IMR-90 (cell line): ENCODE results near the gene PTCH2. TPM values are rescaled to one million over a fixed set of nuclear protein-coding genes. Genes with fewer than 3 reads are reported as not detected.

Source experiments
- ATAC-seq: fragments of 200-7000 bp; cut with Tn5 transposase; 2 replicates; pipeline ENCODE4 v1.9.1; 2020; ENCODE audit warnings: low read depth, mild to moderate bottlenecking, moderate library complexity
- BruUV-seq: library from RNA; stranded (reverse); fragments of 400-500 nt; replicated peaks from 2 replicates; lab custom pipeline; 2021; lab: Mats Ljungman, UMichigan
- CTCF ChIA-PET: fragments of 300-600 bp; formaldehyde crosslinking; extraction: SDS; loops from one replicate; lab custom pipeline; 2021; ENCODE audit warnings: antibody characterized with exemption; lab: Yijun Ruan, JAX
- POLR2A ChIA-PET: fragments of 300-600 bp; sonication (Branson Sonifier 250); formaldehyde crosslinking; loops from one replicate; lab custom pipeline; 2022; ENCODE audit warnings: antibody characterized with exemption; ENCODE audit not compliant: unreplicated experiment; lab: Charles Lee
- DNase-seq: peaks from one replicate; pipeline ENCODE4 v3.0.0; 2013
- H2AFZ ChIP-seq: replicated peaks from 2 replicates; pipeline ENCODE3; 2013; ENCODE audit warnings: low read length, mild to moderate bottlenecking; ENCODE audit not compliant: poor library complexity
- H2AK5ac ChIP-seq: 2 replicates; pipeline ENCODE4 v1.6.1; 2013; ENCODE audit warnings: low read depth, low read length, inconsistent platforms
- H2AK9ac ChIP-seq: replicated peaks from 2 replicates; pipeline ENCODE3; 2013; ENCODE audit warnings: mild to moderate bottlenecking, low read depth, low read length, moderate library complexity; ENCODE audit not compliant: poor library complexity
- H2BK120ac ChIP-seq: 2 replicates; pipeline ENCODE4 v1.6.1; 2013; ENCODE audit warnings: low read depth, low read length, inconsistent platforms
- H2BK15ac ChIP-seq: 3 replicates; pipeline ENCODE4 v1.6.1; 2013; ENCODE audit warnings: low read depth, low read length, inconsistent platforms
- H2BK20ac ChIP-seq: 2 replicates; pipeline ENCODE4 v1.6.1; 2013; ENCODE audit warnings: low read depth, mild to moderate bottlenecking, inconsistent platforms, low read length, moderate library complexity
- H2BK5ac ChIP-seq: 2 replicates; pipeline ENCODE4 v1.6.1; 2013; ENCODE audit warnings: mild to moderate bottlenecking, low read depth, low read length, inconsistent platforms; ENCODE audit not compliant: poor library complexity, severe bottlenecking
- H3K14ac ChIP-seq: replicated peaks from 2 replicates; pipeline ENCODE4 v1.6.1; 2013; ENCODE audit warnings: low read depth, low read length, inconsistent platforms
- H3K18ac ChIP-seq: 2 replicates; pipeline ENCODE4 v1.6.1; 2013; ENCODE audit warnings: low read depth, low read length, control low read depth
- H3K23ac ChIP-seq: 2 replicates; pipeline ENCODE4 v1.6.1; 2013; ENCODE audit warnings: low read depth, low read length, inconsistent platforms
- H3K27ac ChIP-seq: 2 replicates; pipeline ENCODE4 v1.5.1; 2013; ENCODE audit warnings: mild to moderate bottlenecking, control low read depth, low read length; ENCODE audit not compliant: insufficient read depth
- H3K27me3 ChIP-seq: 2 replicates; pipeline ENCODE4 v1.6.1; 2013; ENCODE audit warnings: low read length; ENCODE audit not compliant: control insufficient read depth, insufficient read depth
- H3K36me3 ChIP-seq: 2 replicates; pipeline ENCODE4 v1.6.1; 2013; ENCODE audit warnings: low read length, mixed read lengths; ENCODE audit not compliant: control insufficient read depth, insufficient read depth
- H3K4ac ChIP-seq: 2 replicates; pipeline ENCODE4 v1.6.1; 2013; ENCODE audit warnings: low read depth, low read length, inconsistent platforms
- H3K4me1 ChIP-seq: 2 replicates; pipeline ENCODE4 v1.6.1; 2013; ENCODE audit warnings: low read length, mixed read lengths; ENCODE audit not compliant: control insufficient read depth, insufficient read depth
- H3K4me2 ChIP-seq: 2 replicates; pipeline ENCODE4 v1.6.1; 2013; ENCODE audit warnings: low read depth, mild to moderate bottlenecking, control low read depth, low read length, moderate library complexity
- H3K4me3 ChIP-seq: 2 replicates; pipeline ENCODE4 v1.5.1; 2013; ENCODE audit warnings: low read depth, mild to moderate bottlenecking, control low read depth, low read length, moderate library complexity; ENCODE audit not compliant: insufficient read depth
- H3K56ac ChIP-seq: 2 replicates; pipeline ENCODE4 v1.6.1; 2013; ENCODE audit warnings: low read length, inconsistent platforms; ENCODE audit not compliant: insufficient read depth; ENCODE audit errors: extremely low read depth
- H3K79me1 ChIP-seq, 2 experiments: 2 replicates each; pipeline ENCODE4 v1.6.1; 2013; ENCODE audit warnings: low read length in 2 of 2, inconsistent platforms in 1 of 2, low read depth in 1 of 2
- H3K9ac ChIP-seq: 2 replicates; pipeline ENCODE4 v1.6.1; 2013; ENCODE audit warnings: low read depth, low read length, control low read depth
- H3K9me1 ChIP-seq: 2 replicates; pipeline ENCODE4 v1.6.1; 2013; ENCODE audit warnings: low read length, inconsistent platforms; ENCODE audit not compliant: insufficient read depth
- H3K9me3 ChIP-seq: 2 replicates; pipeline ENCODE4 v1.6.1; 2013; ENCODE audit warnings: low read length; ENCODE audit not compliant: control insufficient read depth, insufficient read depth
- H4K20me1 ChIP-seq: 2 replicates; pipeline ENCODE4 v1.6.1; 2013; ENCODE audit warnings: low read length, inconsistent platforms; ENCODE audit not compliant: insufficient read depth
- H4K5ac ChIP-seq: 2 replicates; pipeline ENCODE4 v1.6.1; 2013; ENCODE audit warnings: mild to moderate bottlenecking, low read depth, low read length, control low read depth
- H4K8ac ChIP-seq, 2 experiments: 2 replicates each; pipeline ENCODE4 v1.6.1; 2013; ENCODE audit warnings: low read depth in 2 of 2, low read length in 2 of 2, control low read depth in 1 of 2, inconsistent platforms in 1 of 2
- H4K91ac ChIP-seq: 2 replicates; pipeline ENCODE4 v1.6.1; 2013; ENCODE audit warnings: low read depth, low read length, inconsistent platforms; ENCODE audit not compliant: insufficient read depth
- BHLHE40 ChIP-seq: fragments of 150-350 bp; IDR thresholded peaks from 2 replicates; pipeline ENCODE4 v1.6.1; 2016; ENCODE audit warnings: mild to moderate bottlenecking, low read depth, low read length
- CEBPB ChIP-seq: IDR thresholded peaks from 2 replicates; pipeline ENCODE4 v1.6.1; 2012; ENCODE audit warnings: low read depth, low read length, improper control_type of control experiment
- CHD1 ChIP-seq: IDR thresholded peaks from 2 replicates; pipeline ENCODE4 v1.6.1; 2012; ENCODE audit warnings: low read depth, low read length, improper control_type of control experiment
- FOS ChIP-seq: fragments of 150-350 bp; IDR thresholded peaks from 2 replicates; pipeline ENCODE4 v1.6.1; 2016; ENCODE audit warnings: low read depth, low read length
- MAFK ChIP-seq: IDR thresholded peaks from 2 replicates; pipeline ENCODE4 v1.6.1; 2012; ENCODE audit warnings: low read depth, low read length, improper control_type of control experiment
- MAZ ChIP-seq: IDR thresholded peaks from 2 replicates; pipeline ENCODE4 v1.6.1; 2012; ENCODE audit warnings: low read depth, mild to moderate bottlenecking, low read length, improper control_type of control experiment, moderate library complexity, borderline replicate concordance
- MXI1 ChIP-seq: IDR thresholded peaks from 2 replicates; pipeline ENCODE4 v1.6.1; 2012; ENCODE audit warnings: low read depth, mild to moderate bottlenecking, low read length, moderate library complexity, borderline replicate concordance
- NFE2L2 ChIP-seq: fragments of 150-350 bp; IDR thresholded peaks from 2 replicates; pipeline ENCODE4 v1.6.1; 2016; ENCODE audit warnings: low read depth, mild to moderate bottlenecking, low read length
- POLR2A ChIP-seq: IDR thresholded peaks from 2 replicates; pipeline ENCODE4 v1.6.1; 2012; ENCODE audit warnings: mild to moderate bottlenecking, low read depth, low read length
- RAD21 ChIP-seq: IDR thresholded peaks from 2 replicates; pipeline ENCODE4 v1.6.1; 2012; ENCODE audit warnings: low read length, improper control_type of control experiment
- RCOR1 ChIP-seq: IDR thresholded peaks from 2 replicates; pipeline ENCODE4 v1.6.1; 2012; ENCODE audit warnings: mild to moderate bottlenecking, low read length, improper control_type of control experiment; ENCODE audit not compliant: insufficient replicate concordance
- RFX5 ChIP-seq: IDR thresholded peaks from 2 replicates; pipeline ENCODE4 v1.8.0; 2012; ENCODE audit warnings: low read depth, mild to moderate bottlenecking, low read length, moderate library complexity
- SMC3 ChIP-seq: fragments of 150-350 bp; IDR thresholded peaks from 2 replicates; pipeline ENCODE4 v1.6.1; 2016; ENCODE audit warnings: low read depth, mild to moderate bottlenecking, antibody characterized with exemption, low read length, moderate library complexity
- USF2 ChIP-seq: fragments of 150-350 bp; IDR thresholded peaks from 2 replicates; pipeline ENCODE4 v1.6.1; 2017; ENCODE audit warnings: mild to moderate bottlenecking, antibody characterized with exemption, low read length, low read depth
- WGBS, 2 experiments: methylation state at CpG; one replicate each; pipeline versions ENCODE4 v1.1.5 to v1.1.7; 2013; ENCODE audit warnings: missing lambda C conversion rate in 2 of 2; ENCODE audit not compliant: insufficient read length in 1 of 2; ENCODE audit errors: extremely low coverage in 2 of 2; 5-methylcytosine and 5-hydroxymethylcytosine counted together
- dilution Hi-C: fragments of 300-500 bp; cut with HindIII; formaldehyde crosslinking; loops from one replicate; pipeline ENCODE4 v1.14.3; 2018; ENCODE audit warnings: low sequenced_read_pairs; ENCODE audit not compliant: unreplicated experiment
- in situ Hi-C: fragments of 300-500 bp; cut with MboI; formaldehyde crosslinking; loops from 3 replicates; pipeline ENCODE4 v1.14.3; 2019; ENCODE audit warnings: low sequenced_read_pairs, inconsistent platforms, mixed read lengths
- intact Hi-C: fragments of 100-400 bp; cut with micrococcal nuclease; formaldehyde crosslinking; loops from 2 replicates; pipeline ENCODE4 v1.10.0; 2022
- polyA plus RNA-seq, 3 experiments: library from polyadenylated mRNA; depleted of rRNA; stranded (reverse); fragments of >200 nt; gene quantifications; 2 replicates each; pipeline ENCODE4 v1.2.3, GENCODE V29; 2012; ENCODE audit warnings: low replicate concordance in 1 of 3
- total RNA-seq: library from RNA; depleted of rRNA; stranded (reverse); fragments of >200 nt; gene quantifications from 2 replicates; pipeline ENCODE4 v1.2.3, GENCODE V29; 2012
- TF ChIP-seq, protein P1 (sequence below): conservative IDR thresholded peaks from 2 replicates; pipeline ENCODE4 v1.5.1; 2012; ENCODE audit warnings: mild to moderate bottlenecking, low read depth, low read length, improper control_type of control experiment
- TF ChIP-seq, protein P2 (sequence below): fragments of 150-350 bp; IDR thresholded peaks from 2 replicates; pipeline ENCODE4 v1.6.1; 2016; ENCODE audit warnings: low read depth, mild to moderate bottlenecking, low read length, moderate library complexity, borderline replicate concordance

Gene PTCH2
- total and polyA plus RNA-seq, 2 of the 4 experiments (the other 2 are of a cell fraction), result under 0.01 to 0.56 TPM

DNA sequence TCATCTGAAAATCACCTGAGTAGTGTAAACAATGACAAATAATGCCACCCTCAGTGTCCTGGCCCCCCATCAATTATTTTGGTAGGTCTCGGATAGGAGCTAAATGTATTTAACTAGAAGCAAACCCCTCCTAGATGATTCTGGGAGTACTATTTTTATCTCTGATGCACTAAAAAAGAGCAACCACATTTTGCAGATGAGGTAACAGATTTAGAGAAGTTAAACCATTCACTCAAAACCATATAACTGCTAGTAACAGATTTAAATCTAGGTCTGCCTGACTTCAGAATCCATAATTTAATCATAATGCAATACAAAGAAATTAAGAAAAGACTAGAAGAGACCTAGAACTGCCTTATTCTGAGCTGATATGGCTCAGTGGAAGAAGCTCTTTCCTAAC is 17.3 kb upstream of the PTCH2 start:
- Histone ChIP-seq H3K18ac (no peak overlapping the region), H4K91ac (no peak overlapping the region), H3K9me3 (no peaks in the 10 kb centered on the region), H3K14ac (no peak overlapping the region), H2AK9ac (no peak overlapping the region), H2BK120ac (no peak overlapping the region), H2BK15ac (no peak overlapping the region), H3K27ac (no peak overlapping the region), H4K20me1 (no peaks in the 10 kb centered on the region), H3K9ac (no peak overlapping the region), H3K79me1 (peaks cover 0 to 2% of the 10 kb centered on the region in 2 experiments; a peak in 1 of 4 replicates), H4K8ac (no peak overlapping the region), H3K27me3 (no peaks in the 10 kb centered on the region), H2BK5ac (no peak overlapping the region), H3K9me1 (0 out of 2 replicates have a peak, but pooled peaks cover 4% of the 10 kb centered on the region), H3K4me3 (no peak overlapping the region), H4K5ac (no peak overlapping the region), H2AK5ac (no peak overlapping the region), H3K36me3 (peaks cover 5% of the 10 kb centered on the region), H2BK20ac (no peak overlapping the region), H3K4me2 (no peak overlapping the region), H3K4ac (no peak overlapping the region), H2AFZ (no peak overlapping the region), H3K56ac (no peak overlapping the region), H3K23ac (no peak overlapping the region), H3K4me1 (no peaks in the 10 kb centered on the region)
- intact Hi-C loops (no loop called here), in situ Hi-C loops (loop anchor here (25.0 kb wide), 1 partner anchor 127 kb away; the partner anchor contains the start of gene EIF2B3), dilution Hi-C loops (no loop called here)
- no TSS peak for BruUV-seq
- POLR2A ChIA-PET, result no interaction called here
- no peak for DNase-seq
- TF ChIP-seq CEBPB (no peak), CHD1 (no peak), USF2 (no peak), RCOR1 (no peak), POLR2A (no peak), RFX5 (no peak), NFE2L2 (no peak), BHLHE40 (no peak), MXI1 (no peak), MAFK (no peak), FOS (no peak), MAZ (no peak), RAD21 (no peak), SMC3 (no peak)
- TF ChIP-seq, protein P1, sequence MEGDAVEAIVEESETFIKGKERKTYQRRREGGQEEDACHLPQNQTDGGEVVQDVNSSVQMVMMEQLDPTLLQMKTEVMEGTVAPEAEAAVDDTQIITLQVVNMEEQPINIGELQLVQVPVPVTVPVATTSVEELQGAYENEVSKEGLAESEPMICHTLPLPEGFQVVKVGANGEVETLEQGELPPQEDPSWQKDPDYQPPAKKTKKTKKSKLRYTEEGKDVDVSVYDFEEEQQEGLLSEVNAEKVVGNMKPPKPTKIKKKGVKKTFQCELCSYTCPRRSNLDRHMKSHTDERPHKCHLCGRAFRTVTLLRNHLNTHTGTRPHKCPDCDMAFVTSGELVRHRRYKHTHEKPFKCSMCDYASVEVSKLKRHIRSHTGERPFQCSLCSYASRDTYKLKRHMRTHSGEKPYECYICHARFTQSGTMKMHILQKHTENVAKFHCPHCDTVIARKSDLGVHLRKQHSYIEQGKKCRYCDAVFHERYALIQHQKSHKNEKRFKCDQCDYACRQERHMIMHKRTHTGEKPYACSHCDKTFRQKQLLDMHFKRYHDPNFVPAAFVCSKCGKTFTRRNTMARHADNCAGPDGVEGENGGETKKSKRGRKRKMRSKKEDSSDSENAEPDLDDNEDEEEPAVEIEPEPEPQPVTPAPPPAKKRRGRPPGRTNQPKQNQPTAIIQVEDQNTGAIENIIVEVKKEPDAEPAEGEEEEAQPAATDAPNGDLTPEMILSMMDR, result no peak
- TF ChIP-seq, protein P2, sequence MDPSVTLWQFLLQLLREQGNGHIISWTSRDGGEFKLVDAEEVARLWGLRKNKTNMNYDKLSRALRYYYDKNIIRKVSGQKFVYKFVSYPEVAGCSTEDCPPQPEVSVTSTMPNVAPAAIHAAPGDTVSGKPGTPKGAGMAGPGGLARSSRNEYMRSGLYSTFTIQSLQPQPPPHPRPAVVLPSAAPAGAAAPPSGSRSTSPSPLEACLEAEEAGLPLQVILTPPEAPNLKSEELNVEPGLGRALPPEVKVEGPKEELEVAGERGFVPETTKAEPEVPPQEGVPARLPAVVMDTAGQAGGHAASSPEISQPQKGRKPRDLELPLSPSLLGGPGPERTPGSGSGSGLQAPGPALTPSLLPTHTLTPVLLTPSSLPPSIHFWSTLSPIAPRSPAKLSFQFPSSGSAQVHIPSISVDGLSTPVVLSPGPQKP, result no peak
- no peak for ATAC-seq
- CTCF ChIA-PET, result interaction anchor here (0.6 kb wide), 1 partner anchor 605 kb away, joined by 3 read pairs; no protein-coding TSS in a partner anchor
- no CpG with 5 or more reads among the region's 1 CpG for WGBS, 2 experiments
